Dendritic cell treated with granulocyte-macrophage colony-stimulating factor and Interleukin-4, amounts not matched to agents 40 ng/mL and 50 ng/mL, for 4 days (primary cell): ENCODE data around the gene OR1I1.
A peak's percentile ranks its signal among the peaks of the same experiment; 100 is the strongest.

ENCODE experiments used
- H3K27ac Mint-ChIP-seq: one replicate; pipeline ENCODE4 v1.8.0; 2022; ENCODE audit warnings: mild to moderate bottlenecking, mixed read lengths
- H3K27me3 Mint-ChIP-seq: one replicate; pipeline ENCODE4 v1.8.0; 2022; ENCODE audit warnings: mild to moderate bottlenecking, mixed read lengths
- H3K36me3 Mint-ChIP-seq: one replicate; pipeline ENCODE4 v1.8.0; 2022; ENCODE audit warnings: low read depth, mixed read lengths
- H3K4me1 Mint-ChIP-seq: one replicate; pipeline ENCODE4 v1.8.0; 2022; ENCODE audit warnings: low read depth, mixed read lengths
- H3K4me3 Mint-ChIP-seq: one replicate; pipeline ENCODE4 v1.8.0; 2022; ENCODE audit warnings: mild to moderate bottlenecking, moderate library complexity, mixed read lengths
- H3K9me3 Mint-ChIP-seq: one replicate; pipeline ENCODE4 v1.8.0; 2022; ENCODE audit warnings: mixed read lengths
- intact Hi-C: fragments of 100-400 bp; cut with micrococcal nuclease; formaldehyde crosslinking; loops from one replicate; pipeline ENCODE4 v1.15.0; 2022

Gene OR1I1

DNA sequence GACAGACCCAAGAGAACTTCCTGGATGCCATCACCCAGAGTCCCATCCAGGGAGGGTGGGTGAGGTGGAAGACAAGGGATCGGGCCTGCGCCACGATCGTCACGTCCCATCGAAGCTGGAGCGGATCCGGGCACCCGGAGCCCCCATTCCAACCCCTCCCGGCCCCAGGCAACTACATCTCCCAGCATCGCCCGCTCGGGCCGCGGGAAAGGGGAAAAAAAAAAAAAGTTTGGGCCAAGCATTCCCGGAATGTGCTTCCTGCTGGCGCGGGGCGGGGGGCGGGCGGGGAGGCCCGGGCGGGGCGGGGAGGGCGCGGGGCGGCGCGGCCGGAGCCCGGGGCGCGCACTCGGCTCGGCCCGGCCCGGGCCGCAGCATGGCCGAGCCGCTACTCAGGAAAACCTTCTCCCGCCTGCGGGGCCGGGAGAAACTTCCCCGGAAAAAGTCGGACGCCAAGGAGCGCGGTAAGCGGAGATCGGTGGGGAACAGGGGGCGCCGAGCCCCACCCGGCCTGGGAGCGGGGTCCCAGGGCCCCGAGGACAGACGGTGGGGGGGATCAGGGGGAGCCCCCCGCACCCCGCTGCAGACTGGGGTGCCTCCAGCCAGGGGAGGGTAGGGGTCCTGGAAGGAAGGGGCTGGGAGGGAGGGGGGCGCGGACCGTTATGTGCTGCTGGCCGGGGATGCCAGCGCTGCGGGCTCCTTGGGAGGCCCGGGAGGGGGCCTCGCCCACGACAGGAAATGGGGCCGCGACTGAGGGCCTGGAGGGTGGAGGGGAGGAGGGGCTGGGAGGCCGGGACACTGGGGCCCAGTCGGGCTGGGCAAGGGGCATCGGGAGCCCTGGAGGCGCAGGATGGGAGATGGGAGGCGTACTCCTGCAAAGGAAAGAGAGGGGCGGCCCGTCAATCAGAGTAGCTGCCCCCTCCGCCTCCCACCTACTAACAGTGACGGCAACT is 25.3 kb downstream of the OR1I1 start, which contains the start of gene SYDE1:
Gene SYDE1, plus strand, starts transcription at position 341 of the 950 bp plus-strand sequence. Its CDS starts 33 bp downstream, at position 374.
- peaks cover 53% of the 10 kb centered on the region for H3K27me3 Mint-ChIP-seq
- no peaks in the 10 kb centered on the region for H3K36me3 Mint-ChIP-seq
- peaks cover 19% of the 10 kb centered on the region for H3K9me3 Mint-ChIP-seq
- H3K4me3 Mint-ChIP-seq = peak within 1 kb of the TSS; percentile 43
- intact Hi-C loops = no loop called here
- peaks cover 13% of the 10 kb centered on the region for H3K4me1 Mint-ChIP-seq
- H3K27ac Mint-ChIP-seq = no peak within 1 kb of the TSS

DNA sequence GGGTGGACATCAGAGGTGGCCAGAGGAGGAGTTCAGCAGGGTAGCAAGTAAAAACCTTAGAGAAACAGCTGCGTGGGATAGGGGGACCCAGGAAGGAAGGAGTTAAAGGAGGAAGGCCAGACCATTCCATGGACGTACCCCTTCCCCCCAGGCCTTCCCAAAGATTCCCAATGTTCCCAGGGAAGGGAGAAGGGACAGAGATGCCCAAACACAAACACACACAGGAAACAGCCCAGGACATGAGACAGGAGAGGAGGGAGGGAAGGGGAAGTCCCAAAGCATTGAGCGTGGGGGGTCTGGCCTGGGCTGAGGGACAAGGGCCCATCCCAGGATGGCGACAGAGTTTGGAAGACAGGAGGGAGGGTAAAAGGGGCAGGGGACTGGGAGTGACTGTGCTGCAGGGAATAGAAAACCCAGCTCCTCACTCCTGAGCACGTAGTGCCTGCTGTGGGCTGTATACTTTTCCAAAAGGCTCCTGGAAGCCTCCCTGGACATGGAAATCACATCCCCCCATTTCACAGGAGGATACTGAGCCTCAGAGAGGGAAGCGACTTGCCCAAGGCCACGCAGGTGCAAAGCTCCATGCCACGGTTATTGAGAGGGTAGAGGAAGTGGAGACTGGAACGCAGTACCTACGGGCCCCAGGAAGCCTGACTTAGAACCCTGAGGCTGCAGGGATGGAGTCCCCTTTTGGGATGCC is 26.3 kb downstream of the OR1I1 start:
- Mint-ChIP-seq H3K36me3 (peaks cover 2% of the 10 kb centered on the region), H3K4me1 (peaks cover 13% of the 10 kb centered on the region), H3K27me3 (peaks cover 53% of the 10 kb centered on the region), H3K27ac (no peak overlapping the region), H3K9me3 (peaks cover 17% of the 10 kb centered on the region), H3K4me3 (no peak overlapping the region)
- intact Hi-C loops = no loop called here

DNA sequence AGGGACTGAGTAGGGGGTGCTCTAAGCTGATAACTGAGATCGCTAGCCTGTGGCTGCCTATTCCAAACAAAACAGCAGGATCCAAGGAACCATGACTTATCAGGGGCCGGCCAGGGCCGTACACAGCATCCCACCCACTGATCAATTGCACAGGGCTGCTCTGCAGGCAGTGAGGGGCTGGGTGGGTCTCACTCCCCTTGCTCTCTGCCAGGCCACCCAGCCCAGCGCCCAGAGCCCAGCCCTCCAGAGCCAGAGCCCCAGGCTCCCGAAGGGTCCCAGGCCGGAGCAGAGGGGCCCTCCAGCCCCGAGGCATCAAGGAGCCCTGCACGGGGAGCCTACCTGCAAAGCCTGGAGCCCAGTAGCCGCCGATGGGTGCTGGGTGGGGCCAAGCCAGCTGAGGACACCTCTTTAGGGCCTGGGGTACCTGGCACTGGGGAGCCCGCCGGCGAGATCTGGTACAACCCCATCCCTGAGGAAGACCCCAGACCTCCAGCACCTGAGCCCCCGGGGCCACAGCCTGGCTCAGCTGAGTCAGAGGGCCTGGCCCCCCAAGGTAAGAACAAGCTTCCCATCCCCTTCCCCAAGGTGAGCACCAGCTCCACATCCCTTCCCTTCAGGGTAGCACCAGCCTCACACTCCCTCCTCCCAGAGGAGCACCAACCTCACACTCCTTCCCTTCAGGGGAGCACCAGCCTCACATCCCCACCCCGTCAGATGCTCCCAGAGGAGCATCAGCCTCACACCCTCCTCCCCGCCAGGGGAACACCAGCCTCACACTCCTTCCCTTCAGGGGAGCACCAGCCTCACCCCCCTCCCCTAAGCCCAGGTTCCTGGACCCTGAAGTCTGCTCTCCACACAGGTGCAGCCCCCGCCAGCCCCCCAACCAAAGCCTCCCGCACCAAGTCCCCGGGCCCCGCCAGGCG is 27.1 kb downstream of the OR1I1 start:
- no peak overlapping the region for H3K27ac Mint-ChIP-seq
- H3K4me1 Mint-ChIP-seq = peaks cover 13% of the 10 kb centered on the region
- peaks cover 49% of the 10 kb centered on the region for H3K27me3 Mint-ChIP-seq
- H3K4me3 Mint-ChIP-seq = no peak overlapping the region
- H3K9me3 Mint-ChIP-seq = peaks cover 9% of the 10 kb centered on the region
- peaks cover 10% of the 10 kb centered on the region for H3K36me3 Mint-ChIP-seq
- intact Hi-C loops = no loop called here

DNA sequence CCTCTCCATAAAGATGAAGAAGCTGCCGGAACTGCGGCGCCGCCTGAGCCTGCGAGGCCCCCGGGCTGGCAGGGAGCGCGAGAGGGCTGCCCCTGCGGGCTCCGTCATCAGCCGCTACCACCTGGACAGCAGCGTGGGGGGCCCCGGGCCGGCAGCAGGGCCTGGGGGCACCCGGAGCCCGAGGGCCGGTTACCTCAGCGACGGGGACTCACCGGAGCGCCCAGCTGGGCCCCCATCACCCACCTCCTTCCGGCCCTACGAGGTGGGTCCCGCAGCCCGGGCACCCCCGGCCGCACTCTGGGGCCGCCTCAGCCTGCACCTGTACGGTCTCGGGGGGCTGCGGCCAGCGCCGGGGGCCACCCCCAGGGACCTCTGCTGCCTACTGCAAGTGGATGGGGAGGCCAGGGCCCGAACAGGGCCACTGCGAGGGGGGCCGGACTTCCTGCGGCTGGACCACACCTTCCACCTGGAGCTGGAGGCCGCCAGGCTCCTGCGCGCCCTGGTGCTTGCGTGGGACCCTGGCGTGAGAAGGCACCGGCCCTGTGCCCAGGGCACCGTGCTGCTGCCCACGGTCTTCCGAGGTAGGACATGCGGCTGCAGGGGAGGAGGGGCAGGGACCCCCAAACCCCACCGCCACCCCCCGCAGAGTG is 27.9 kb downstream of the OR1I1 start:
- Mint-ChIP-seq H3K36me3 (peaks cover 18% of the 10 kb centered on the region), H3K27ac (no peak overlapping the region), H3K4me3 (no peak overlapping the region), H3K27me3 (peaks cover 43% of the 10 kb centered on the region), H3K4me1 (peaks cover 13% of the 10 kb centered on the region), H3K9me3 (peaks cover under 1% of the 10 kb centered on the region)
- intact Hi-C loops = no loop called here

DNA sequence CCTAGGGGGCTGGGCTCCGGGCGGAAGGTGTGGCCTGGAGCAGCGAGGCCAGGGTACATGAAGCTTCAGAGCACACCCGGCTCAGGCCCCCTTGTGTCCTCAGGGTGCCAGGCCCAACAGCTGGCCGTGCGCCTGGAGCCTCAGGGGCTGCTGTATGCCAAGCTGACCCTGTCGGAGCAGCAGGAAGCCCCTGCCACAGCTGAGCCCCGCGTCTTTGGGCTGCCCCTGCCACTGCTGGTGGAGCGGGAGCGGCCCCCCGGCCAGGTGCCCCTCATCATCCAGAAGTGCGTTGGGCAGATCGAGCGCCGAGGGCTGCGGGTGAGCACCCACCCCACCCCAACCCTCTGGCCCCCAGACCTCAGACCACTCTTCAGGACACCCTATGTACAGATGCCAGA is 28.4 kb downstream of the OR1I1 start:
- Mint-ChIP-seq H3K36me3 (peaks cover 23% of the 10 kb centered on the region), H3K4me3 (no peak overlapping the region), H3K27me3 (peaks cover 38% of the 10 kb centered on the region), H3K27ac (no peak overlapping the region), H3K9me3 (no peaks in the 10 kb centered on the region), H3K4me1 (peaks cover 13% of the 10 kb centered on the region)
- intact Hi-C loops = no loop called here

DNA sequence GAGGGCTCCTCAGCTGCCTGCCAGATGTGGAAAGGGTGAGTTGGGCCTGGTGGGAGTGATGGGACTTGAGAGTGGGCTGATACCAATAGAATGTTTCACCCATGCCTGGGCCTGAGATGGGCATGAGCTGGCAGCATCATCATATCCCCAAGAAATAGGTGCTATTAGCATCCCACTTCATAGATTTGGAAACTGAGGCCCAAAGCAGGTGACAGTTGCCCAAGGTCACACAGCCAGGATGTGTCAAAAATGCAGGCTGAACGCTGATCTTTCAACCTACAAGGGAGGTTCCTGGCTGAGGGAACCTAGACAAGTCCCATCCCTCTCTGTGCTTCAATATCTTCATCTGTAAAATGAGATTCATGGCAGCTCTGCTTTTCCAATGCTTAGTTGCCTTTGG is 29.7 kb downstream of the OR1I1 start:
- no peak overlapping the region for H3K27ac Mint-ChIP-seq
- peaks cover 36% of the 10 kb centered on the region for H3K36me3 Mint-ChIP-seq
- no peaks in the 10 kb centered on the region for H3K9me3 Mint-ChIP-seq
- intact Hi-C loops = no loop called here
- peaks cover 25% of the 10 kb centered on the region for H3K27me3 Mint-ChIP-seq
- no peak overlapping the region for H3K4me3 Mint-ChIP-seq
- H3K4me1 Mint-ChIP-seq = peaks cover 10% of the 10 kb centered on the region

DNA sequence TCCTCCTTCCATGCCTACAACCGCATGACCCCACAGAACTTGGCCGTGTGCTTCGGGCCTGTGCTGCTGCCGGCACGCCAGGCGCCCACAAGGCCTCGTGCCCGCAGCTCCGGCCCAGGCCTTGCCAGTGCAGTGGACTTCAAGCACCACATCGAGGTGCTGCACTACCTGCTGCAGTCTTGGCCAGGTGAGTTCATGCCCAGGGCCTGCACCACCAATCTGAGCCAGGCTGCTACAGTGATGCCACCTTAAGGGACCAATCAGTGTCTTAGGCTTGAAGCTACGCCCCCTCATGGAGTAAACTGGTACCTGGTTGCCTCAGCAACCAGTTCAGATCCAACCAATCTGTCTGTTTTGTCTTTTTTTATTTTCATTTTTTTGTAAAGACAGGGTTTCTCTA is 30.4 kb downstream of the OR1I1 start:
- H3K9me3 Mint-ChIP-seq = no peaks in the 10 kb centered on the region
- no peak overlapping the region for H3K4me3 Mint-ChIP-seq
- intact Hi-C loops = no loop called here
- peaks cover 42% of the 10 kb centered on the region for H3K36me3 Mint-ChIP-seq
- no peak overlapping the region for H3K27ac Mint-ChIP-seq
- peaks cover 20% of the 10 kb centered on the region for H3K27me3 Mint-ChIP-seq
- peaks cover 6% of the 10 kb centered on the region for H3K4me1 Mint-ChIP-seq

DNA sequence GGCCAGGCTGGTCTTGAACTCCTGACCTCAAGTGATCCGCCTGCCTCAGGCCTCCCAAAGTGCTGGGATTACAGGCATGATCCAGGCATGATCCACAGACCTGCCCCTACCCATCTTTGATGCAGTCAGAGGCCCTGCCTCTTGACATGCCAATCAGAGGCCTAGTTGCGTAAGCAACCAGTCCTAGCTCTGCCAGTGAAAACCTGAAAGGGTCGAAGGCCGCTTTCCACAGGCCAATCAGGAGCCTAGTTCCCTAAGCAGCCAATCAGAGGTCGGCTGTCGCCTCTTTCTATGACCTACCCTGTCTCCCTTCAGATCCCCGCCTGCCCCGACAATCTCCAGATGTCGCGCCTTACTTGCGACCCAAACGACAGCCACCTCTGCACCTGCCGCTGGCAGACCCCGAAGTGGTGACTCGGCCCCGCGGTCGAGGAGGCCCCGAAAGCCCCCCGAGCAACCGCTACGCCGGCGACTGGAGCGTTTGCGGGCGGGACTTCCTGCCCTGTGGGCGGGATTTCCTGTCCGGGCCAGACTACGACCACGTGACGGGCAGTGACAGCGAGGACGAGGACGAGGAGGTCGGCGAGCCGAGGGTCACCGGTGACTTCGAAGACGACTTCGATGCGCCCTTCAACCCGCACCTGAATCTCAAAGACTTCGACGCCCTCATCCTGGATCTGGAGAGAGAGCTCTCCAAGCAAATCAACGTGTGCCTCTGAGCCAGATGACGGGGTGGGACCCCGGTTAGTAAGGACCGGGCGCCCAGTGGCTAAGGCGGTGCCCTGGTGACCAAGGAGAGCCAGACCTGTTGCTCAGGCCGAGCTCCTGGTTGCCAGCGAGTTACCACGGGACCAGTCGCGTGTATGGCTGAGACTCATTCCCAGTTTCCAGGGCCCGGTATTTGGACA is 31.5 kb downstream of the OR1I1 start:
- Mint-ChIP-seq H3K4me3 (no peak overlapping the region), H3K27me3 (peaks cover 11% of the 10 kb centered on the region), H3K4me1 (no peaks in the 10 kb centered on the region), H3K27ac (no peak overlapping the region), H3K9me3 (no peaks in the 10 kb centered on the region), H3K36me3 (peaks cover 54% of the 10 kb centered on the region)
- intact Hi-C loops = no loop called here

DNA sequence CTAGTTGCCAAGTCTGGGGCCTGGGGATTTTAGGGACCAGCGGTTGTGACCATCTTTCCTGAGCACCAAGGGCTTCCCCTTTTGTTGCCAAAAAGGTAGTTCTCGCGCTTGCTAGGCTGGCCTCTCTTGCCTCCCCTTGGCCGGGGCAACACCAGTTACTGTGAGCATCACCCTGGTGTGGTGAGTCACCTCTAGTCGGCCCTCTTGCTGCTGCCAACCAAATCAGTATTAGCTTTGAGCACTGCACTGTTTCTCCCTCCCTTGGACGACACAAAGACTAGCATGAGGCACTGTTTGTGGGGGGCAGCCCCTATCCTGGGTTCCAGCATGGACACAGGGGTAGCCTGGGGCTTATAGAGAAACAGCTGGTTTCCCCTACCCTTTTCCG is 32.1 kb downstream of the OR1I1 start:
- Mint-ChIP-seq H3K4me1 (no peaks in the 10 kb centered on the region), H3K27ac (no peak overlapping the region), H3K36me3 (peaks cover 60% of the 10 kb centered on the region), H3K4me3 (no peak overlapping the region), H3K27me3 (peaks cover 4% of the 10 kb centered on the region), H3K9me3 (no peaks in the 10 kb centered on the region)
- intact Hi-C loops = no loop called here

DNA sequence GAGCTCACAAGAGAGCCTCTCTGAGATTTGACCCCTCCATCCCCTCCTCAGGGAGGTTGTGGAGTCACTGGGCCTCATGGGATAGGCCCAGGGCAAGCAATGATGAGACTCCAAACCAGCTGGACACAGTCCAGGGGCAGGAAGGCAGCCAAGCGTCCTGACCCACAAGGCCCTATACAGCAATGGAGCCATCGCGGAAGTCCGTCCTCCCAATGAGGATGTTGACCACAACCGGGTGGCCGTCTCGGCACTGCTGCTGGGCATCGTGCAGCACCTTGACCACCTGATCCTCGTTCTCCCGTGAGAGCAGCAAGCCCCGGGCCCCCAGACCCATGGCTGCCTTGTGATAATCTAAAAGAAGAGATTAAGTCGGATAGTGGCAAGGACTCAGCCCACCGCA is 33.1 kb downstream of the OR1I1 start:
- no peak overlapping the region for H3K27ac Mint-ChIP-seq
- no peaks in the 10 kb centered on the region for H3K9me3 Mint-ChIP-seq
- intact Hi-C loops = no loop called here
- H3K27me3 Mint-ChIP-seq = no peaks in the 10 kb centered on the region
- peaks cover 69% of the 10 kb centered on the region for H3K36me3 Mint-ChIP-seq
- H3K4me3 Mint-ChIP-seq = no peak overlapping the region
- H3K4me1 Mint-ChIP-seq = no peaks in the 10 kb centered on the region

DNA sequence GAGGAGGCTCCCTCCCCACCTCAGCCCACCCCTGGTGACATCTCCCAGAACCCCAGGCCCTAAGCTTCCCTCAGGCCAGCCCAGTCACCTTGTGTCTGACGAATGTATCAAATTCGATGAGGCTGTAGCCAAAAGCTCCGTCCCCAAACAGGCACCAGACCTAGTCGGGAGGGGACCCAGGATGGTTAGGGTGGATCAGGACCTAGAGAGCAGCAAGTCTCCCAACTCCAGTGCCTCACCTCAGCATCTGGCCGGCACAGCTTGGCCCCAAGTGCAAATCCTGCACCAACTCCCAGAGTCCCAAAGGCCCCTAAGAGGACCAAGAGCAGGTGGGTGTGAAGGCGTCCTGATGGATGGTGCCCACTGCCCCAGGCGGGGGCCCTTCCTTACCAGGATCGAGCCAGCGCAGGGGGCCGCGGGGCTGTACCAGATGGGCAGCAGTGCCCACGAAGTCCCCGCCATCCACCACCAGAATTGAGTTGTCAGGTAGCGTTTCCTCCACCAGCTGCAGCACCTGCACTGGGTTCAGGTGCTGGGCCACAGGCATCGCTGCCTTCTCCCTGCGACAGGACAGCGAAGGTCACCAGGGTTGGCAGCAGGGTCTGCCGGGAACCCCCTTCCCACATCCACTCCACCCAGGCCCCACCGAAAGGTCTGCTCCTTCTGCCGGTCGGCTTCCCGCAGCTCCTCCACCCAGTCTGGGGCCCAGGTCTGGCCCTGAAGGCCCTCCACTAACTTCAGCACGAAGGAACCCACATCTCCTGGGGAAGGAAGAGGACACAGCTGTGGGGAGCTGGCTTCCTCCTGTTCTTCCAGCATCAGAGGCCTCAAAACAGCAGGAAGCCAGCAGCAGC is 34.0 kb downstream of the OR1I1 start:
- H3K36me3 Mint-ChIP-seq = peaks cover 79% of the 10 kb centered on the region

DNA sequence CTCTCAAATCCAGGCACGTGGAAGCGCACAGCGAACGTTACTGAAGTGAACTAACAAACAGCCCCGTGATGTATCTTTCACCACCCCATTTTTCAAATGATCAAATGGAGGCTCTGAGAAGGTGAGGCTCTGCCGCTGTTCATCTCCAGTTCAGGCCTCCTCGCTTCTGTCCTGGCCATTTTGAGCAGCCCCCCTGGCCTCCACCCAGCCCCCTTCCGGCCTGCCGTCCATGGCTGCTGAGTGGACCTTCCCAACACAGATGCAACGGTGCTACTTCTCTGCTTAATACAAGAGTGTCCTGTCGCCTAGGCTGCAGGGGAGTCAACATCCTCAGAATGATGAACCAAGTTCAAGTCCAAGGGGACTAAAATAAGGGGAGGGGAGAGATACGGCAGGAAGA is 34.8 kb downstream of the OR1I1 start:
- Mint-ChIP-seq H3K4me1 (no peaks in the 10 kb centered on the region), H3K9me3 (no peaks in the 10 kb centered on the region), H3K27ac (no peak overlapping the region), H3K4me3 (no peak overlapping the region), H3K36me3 (peaks cover 87% of the 10 kb centered on the region), H3K27me3 (no peaks in the 10 kb centered on the region)
- intact Hi-C loops = no loop called here

More for the DNA sequence above, 34.0 kb downstream of the OR1I1 start:
- no peaks in the 10 kb centered on the region for H3K9me3 Mint-ChIP-seq
- H3K4me3 Mint-ChIP-seq = no peak overlapping the region
- no peaks in the 10 kb centered on the region for H3K27me3 Mint-ChIP-seq
- no peaks in the 10 kb centered on the region for H3K4me1 Mint-ChIP-seq
- intact Hi-C loops = no loop called here
- no peak overlapping the region for H3K27ac Mint-ChIP-seq
